Endothelial cell of hepatic sinusoid (primary cell): Measurements from ENCODE around the gene OARD1.

Experiments
- in situ Hi-C: cut with HindIII; loops from 2 replicates; pipeline ENCODE4 v1.10.0; 2017; ENCODE audit warnings: low sequenced_read_pairs

Gene OARD1

DNA sequence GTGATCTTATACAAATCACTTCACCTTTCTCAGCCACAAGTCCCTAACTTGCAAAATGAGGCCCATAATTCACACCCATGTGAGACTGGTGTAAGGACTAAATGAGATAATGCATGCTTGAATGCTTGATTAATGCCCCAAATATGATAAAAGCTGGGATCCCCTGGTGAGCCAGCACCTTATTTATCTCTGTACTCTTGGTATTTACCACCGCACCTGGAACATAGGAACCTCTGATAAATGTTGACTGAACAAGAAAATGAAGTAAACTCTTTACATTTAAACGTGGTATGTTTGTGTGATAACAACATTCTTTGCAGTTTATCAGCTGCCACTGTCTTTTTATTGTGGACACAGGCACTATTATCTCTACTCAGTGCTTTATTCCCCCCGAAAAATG is 21.6 kb downstream of the OARD1 start:
- in situ Hi-C loops, result no loop called here

DNA sequence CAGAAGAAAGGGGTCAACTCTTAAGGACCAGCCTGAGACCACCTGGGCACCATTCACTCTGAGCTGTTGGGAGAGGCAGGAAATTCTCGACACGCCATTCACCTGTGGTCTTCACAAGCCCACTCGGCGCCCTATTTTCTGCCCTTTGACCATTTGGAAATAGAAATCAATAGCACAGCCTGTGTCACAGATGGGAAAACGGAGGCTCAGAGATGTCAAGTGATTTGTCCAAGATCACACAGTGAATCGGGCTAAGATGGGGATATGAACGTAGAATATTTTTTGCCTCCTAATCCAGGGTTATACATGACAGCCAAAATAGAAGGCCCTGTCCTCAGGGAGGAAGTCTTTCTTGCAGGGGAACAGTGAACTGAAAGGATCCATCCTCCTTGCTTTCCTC is 22.2 kb downstream of the OARD1 start:
- in situ Hi-C loops, result no loop called here

DNA sequence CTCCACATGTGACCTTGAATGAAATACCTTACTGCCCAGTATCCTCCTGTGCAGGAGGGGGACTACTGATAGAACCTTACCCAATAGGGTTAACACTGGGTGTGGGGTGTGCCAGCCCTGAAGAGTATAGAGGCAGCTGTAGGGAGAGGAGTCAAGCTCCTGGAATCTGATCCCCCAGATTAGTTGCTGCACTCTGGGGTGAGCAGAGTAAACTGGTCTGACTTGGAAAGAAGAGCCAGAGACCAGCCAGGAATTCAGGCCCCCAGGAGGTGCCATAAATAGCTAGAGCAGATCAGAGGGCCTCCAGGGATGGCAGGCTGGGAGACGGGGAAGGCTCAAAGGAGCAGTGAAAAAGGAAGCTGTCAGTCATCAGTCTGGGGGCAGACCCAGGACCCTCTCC is 22.6 kb downstream of the OARD1 start:
- in situ Hi-C loops, result no loop called here

DNA sequence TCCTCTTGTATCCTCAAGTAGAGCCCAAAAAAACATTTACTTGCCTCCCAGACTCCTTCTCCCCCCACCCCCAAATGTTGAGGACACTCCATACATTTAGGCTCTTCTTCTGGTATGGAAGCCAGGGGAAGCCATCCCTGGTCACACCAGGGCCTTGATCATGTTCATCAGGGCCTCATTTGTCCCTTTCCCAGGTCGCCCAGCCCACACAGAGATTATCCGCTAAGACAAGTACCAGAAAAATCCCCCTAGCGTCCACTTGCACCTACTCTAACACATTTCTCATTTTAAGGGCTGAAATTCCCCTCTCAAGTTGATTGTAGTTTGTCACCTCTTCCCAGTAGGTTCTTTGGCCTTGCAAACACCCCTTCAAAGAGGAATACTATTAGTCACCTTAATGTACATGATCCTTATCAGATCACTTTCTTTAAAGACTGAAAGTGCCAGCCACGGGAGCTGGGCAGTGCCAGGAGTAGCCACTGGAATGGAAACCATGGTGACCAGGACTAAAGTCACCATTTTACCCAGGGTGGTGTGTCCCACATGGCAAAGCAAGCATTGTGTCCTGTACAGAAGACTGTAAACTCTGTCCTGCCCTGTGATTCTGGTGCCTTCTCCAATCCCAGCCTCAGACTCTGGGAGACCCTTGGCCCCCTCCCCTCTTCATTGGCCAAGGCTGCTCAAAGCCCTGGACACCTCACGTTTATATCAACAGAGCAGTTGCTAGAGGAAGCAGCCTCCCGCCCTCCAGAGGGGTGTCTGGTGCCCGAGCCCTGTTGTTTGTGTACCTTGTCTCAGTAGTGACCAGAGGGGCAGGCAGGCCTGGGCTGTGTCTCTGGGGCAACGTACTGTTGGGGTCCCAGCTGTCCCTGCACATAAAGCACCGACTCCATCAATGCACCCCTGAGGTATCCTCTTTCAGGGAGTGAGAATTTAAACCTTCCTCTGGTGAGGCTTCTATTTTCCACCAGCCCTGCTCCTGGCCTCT is 24.1 kb downstream of the OARD1 start:
- in situ Hi-C loops, result no loop called here

DNA sequence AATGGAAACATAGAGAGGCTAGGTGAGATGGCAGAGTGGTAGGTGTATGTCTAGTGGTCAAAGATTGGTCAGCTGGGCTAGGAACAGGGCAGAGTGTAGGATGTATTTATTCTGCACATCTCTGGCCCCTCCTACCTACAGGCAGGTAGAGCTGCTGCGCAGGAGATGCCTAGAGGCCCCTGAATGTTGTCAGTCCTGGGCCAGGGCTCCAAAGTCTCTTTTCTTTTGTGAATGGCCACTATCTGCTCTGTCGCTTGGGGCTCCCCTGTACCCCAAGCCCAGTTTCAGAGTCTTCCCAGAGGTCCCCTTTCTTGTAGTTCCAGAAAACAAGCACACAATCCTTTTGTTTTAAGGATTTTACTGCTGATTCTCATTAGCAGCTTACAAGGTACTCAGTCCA is 24.9 kb downstream of the OARD1 start:
- in situ Hi-C loops, result no loop called here

DNA sequence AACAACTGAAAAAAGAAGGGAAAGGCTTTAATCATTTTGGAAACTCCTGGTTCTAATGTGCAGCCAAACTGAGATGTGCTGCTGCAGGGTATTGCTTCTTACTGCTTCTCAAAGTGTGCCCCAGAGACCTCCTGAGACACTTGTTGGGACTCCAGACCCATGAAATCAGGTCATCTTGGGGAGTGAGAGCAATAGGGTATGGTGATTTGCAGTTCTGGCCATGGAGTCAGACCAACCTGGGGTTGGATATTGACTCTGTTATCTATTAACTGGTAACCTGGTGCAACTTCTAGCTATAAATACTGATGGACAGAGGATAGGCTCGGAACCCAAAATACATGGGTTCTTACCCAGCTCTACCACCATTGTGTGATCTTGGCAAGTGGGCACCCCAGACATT is 26.1 kb downstream of the OARD1 start:
- in situ Hi-C loops, result no loop called here

DNA sequence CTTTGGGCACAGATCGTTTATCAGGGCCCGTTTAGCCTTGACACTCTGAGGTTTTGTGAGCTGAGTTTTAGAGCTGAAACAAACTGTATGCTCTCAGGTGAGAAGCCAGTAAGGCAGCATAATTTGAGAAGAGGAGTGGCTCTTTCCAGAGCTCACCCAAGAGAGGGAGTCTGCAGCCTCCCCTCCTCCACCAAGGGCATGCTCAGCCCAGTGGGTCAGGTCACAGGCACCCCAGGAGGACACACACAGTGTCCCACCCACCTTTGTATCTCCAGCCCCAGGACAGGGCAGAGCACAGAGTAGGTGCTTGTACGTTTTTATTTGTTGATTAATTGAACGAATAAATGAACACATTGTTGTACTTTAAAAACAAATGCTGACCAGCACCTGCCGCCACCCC is 26.5 kb downstream of the OARD1 start:
- in situ Hi-C loops, result no loop called here

DNA sequence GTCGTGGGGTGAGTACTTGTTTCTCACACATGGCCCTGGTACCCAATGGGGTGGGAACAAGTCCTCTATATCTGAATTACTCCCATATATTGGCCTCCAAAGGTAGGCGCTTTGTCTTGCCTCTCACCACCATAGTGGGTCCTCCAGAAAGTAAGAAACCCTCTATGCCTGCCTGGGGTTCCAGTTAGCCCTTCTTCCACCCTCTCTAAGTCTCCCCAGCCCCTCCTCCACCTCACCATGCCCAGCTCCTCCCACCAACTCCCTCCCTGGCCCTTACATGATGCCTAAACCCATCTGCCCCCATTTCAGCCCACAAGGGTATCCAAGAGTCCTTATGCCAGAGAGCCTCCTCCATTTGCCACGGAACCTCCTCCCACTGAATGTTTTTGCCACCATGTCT is 29.0 kb downstream of the OARD1 start:
- in situ Hi-C loops, result no loop called here

DNA sequence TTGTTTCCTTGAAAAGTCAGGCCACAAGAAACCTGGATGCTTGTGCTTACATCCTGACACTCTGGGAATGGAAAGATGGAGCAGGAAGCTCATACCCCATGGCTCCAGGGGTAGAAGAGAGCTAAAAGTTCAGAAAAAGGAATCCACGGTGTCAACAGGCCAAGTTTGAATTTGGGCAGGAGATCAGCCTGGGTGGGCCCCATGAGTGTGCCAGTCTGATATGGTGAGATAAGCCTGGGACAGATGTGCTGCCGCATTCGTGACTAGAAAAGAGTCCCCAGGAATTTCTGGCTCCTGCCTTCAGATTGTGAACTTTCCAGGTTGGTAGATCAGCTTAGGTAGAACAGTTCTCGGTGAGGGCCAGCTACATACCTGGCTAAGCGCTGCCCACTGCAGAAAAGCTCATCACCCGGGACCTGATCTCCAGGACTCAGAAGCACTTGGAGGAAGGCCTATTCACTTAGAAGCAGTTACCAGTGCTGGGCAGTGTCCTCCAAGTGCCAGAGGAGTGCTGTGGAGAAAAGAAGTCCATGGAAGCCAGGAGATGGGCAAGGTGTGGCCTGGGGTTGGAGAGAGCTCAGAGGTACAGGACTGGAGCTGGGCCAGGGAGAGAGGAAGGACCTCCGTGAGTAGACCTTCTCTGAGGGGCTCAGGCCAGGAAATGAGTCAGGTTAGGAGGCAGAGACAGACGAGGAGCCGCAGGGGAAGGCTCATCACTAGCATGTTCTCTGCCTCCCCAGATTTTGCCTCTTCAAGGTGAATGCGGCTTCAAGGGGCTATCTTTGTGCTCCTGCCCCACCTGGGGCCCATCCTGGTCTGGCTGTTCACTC is 29.7 kb downstream of the OARD1 start, which contains the start of gene TSPO2:
Gene TSPO2 (plus strand): TSS at position 242 of the 830 bp plus-strand sequence. CDS start 519 bp downstream, at position 761.
- in situ Hi-C loops, result no loop called here

DNA sequence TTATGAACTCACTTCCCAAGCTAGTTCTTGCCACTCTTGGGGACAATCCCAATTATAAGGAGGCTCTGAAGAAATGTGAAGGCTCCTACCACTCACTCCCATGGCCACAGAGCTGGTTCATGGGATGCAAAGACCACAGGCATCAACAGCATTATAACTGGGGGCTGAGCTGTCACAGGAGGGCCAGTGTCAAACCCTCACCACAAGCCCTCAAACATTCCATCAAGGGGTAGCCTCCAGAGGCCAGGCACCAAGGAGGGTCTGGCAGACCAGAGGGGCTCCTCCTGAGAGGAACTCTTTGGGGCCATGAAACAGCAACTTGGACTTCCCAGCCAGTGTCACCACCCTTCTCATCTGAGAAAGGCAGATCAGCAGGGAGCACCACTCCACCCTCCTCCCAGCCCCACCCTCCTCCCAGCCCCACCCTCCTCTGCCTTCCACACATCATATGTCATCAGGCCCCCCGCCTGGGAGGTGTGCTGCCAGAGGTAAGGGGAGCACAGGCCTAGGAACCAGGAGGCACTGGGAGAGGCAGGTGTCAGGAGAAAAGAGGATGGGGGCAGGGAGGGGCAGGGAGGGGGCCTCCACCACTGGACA is 31.1 kb downstream of the OARD1 start:
- in situ Hi-C loops, result no loop called here

DNA sequence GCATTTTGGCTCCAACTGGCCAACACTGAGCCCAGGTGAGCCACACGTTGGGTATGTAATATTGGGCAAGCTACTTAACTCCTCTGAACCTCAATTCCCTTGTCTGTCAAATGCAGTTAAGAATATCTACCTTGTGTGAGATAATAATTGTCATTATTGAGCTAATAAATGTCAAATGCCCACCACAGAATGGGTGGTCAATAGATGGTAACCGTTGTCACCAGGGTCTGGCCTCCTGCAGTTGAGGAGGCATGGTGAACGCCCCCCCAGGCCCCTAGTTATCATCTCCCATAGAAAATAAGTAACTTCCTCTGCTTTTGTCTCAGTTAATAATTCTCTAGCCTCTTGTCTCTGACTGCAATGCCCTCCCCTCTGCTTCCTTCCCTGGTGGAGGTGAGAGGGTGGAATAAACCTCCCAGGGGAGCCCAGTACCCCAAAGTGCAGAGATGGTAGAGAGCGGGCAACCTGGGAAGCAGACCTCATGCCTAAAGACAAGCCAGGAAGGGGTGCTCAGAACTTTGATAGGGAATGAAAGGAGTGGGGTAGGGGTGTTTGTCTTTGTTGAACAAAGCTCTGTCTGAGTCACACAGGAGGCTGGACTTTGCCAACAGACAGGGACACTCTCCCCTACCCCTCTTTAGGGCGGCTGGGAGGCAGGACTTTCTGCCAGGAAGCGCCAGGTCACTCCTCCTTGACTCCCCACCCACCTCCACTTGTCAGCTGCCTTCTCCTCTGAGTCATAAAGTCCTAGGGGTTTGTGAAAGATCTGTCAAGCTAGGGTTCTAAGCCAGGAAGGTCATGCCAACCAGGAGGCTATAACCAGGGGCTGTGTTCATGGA is 31.8 kb downstream of the OARD1 start:
- in situ Hi-C loops, result no loop called here

DNA sequence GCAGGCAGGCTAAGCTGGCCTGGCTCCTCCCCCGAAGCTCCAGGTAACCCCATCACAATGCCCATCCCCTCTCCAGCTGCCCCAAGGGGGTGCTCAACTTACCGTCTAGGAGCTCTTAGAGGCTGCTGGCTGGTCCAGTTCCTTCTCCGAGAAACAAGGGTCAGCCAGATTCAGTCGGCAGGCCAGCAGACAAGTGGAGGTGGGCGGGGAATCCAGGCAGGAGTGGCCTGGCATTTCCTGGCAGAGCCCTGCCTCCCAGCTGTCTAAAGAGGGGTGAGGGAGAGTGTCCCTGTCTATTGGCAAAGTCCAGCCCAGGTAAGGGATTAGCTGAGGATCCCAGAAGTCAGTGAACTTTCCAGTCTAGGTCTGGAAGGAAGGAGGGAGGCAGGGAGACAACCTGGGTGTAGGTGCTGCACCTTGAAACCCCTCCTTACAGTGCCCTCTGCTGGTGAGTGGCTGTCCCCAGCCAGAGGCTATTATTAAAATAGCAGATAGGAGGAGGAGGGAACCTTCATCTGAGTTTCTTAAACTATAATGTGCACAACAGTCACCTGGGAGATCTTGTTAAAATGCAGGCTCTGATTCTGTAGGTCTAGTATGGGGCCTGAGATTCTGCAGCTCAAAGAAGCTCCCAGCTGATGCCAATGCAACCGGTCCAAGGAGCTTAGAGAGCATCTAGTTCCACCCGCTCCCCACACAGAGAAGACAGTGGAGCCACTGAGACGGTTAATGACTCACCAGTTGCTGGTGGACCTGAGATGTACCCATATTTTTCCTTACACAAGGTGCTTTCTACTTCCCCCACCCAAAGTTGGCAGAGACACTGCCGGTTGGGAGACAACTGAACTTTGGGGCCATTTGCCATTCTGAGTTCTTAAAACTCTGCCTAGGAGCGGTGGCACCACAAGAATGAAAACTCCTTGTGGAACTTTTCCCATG is 32.8 kb downstream of the OARD1 start, which contains the start of gene UNC5CL:
Gene UNC5CL (minus strand): TSS at position 162 of the 939 bp plus-strand sequence. CDS start 4,147 bp downstream, outside the sequence.
- in situ Hi-C loops, result no loop called here

DNA sequence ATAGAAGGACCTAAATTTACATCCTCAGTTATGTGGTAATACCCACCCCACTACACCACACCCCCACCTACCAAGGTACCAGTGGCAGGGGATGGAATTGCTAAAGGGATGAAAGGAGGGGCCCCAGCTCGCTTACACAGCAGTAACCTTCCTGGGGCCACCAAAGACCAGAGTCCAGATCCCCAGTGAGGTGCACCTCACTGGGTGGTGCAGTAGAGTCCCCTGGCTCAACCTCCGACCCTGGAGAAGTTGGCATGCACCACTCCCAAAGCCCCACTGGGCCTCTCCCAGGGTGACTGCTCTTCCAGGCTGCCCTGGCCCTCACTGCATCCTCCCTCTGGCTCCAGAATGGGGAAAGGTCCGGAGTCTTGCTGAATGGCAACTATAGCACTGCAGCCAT is 34.0 kb downstream of the OARD1 start:
- in situ Hi-C loops, result no loop called here

DNA sequence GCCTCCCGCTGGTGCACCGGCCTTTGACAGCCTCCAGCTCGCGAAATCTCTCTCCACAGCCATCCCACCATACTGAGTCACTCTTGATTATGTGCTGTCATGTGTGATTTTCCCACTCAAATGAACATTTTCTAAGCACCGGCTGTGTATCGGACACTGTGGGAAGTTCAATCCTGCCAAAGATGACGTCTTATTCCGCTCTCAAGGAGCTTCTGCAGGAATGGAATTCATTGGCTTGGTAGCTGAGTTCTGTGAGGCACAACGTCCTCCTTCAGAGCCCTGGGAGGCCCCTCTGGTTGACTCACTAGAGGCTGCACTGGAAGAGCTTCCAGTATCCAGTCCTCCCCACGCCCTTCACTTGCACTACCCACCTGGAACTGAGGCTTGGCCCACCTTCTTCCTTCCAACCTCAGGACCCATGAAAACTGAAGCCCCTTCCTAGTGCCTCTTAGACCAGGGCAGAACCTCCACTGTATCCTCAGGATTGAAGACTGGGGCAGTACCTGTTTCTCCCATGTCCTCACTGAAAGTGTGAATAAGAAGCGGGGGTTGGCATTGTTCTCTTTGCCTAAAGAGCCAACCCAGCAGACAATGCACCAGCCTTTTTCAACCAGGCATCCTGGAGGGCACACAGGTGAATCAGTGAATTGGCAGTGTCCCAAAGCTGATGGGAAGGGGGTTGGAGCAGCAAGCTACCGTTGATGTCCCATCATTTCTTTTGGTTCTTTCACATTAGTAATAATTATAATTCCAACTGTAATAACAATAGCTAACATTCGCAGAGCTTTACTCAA is 34.9 kb downstream of the OARD1 start:
- in situ Hi-C loops, result no loop called here

DNA sequence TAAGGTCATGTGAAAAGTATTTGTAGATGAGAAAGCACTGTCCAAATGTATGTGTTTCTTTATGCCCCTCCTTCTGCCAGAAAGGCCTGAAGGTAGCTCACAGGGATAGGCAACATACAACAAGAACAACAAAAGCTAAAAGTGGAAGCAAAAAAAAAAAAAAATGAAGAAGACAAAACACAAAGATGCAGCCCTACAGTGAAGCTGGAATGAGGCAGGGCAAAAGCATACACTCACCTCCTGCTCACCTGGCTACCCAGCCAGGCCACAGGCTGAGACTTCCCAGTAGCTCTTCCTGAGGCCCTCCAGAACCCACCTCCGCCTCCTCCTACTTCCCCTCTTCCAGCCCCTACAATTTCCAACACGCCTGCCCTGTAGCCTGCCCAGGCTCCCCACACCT is 35.6 kb downstream of the OARD1 start:
- in situ Hi-C loops, result no loop called here

DNA sequence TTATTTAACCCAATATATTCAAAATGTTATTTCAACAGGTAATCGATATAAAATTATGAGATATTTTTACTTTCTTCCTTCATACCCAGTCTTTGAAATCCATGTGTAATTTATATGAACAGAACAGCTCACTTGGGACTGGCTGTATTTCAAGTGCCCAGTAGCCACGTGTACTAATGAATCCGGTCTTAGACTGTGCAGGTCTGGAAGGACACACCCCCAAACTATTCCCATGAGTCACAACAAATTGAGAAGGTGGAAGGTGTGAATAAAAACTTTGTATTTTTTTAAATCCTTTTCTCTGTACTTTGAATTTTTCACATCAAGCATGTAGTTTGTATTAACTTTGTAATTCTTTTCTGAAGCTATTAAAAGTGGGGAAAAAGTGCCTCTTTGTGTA is 36.0 kb downstream of the OARD1 start:
- in situ Hi-C loops, result no loop called here

DNA sequence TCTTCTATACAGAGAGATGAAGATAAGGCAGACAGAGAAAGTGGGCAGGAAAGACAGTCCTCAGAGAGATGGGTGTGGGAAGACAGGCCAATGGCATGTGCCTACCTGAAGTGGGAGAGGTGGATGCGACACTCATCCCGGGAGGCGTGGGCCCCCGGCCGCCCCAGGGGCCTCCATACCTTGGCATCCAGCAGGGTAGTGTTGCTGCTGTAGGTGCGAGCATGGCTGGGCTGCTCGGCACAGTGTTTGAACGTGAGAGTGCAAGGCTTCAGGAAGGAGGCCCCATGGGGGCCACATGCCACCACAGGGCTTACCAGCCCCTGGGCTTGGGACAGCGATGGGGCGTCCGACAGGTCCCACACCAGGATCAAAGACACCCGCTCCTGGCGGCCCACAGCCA is 38.4 kb downstream of the OARD1 start:
- in situ Hi-C loops, result no loop called here

DNA sequence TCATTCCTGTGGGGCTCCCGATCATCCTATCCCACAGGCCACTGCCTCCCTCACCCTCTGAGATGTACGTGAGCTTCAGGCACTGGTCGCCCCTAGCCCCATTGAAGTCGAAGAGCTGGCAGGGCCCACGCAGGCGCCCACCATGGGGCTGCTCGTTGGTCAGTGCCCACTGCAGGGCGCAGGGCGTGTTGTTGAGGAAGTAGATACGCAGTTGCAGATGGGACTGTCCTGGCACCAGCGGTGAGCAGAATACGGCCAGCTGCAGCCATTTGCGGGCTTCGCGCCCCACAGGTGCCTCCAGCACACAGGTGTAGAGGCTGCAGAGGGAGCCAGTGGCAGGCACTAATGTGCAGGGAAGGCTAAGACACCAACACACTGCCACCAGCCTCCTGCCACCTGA is 39.3 kb downstream of the OARD1 start:
- in situ Hi-C loops, result no loop called here
